B cell (primary cell): Measurements from ENCODE around the gene MAZ. TPM values are rescaled to one million over a fixed set of nuclear protein-coding genes. Genes with fewer than 3 reads are reported as not detected.

ENCODE experiments used
- ATAC-seq: fragments of 200-7000 bp; cut with Tn5 transposase; one replicate; pipeline ENCODE4 v1.10.0; 2021; ENCODE audit warnings: low read depth, mild to moderate bottlenecking, moderate number of reproducible peaks, moderate library complexity
- CTCF ChIA-PET: fragments of 350-600 bp; sonication (Branson Sonifier 250); formaldehyde crosslinking; loops from one replicate; lab custom pipeline; 2021; ENCODE audit warnings: antibody characterized with exemption, inconsistent platforms; lab: Charles Lee
- POLR2A ChIA-PET: fragments of 350-600 bp; sonication (Branson Sonifier 250); formaldehyde crosslinking; loops from one replicate; lab custom pipeline; 2021; ENCODE audit warnings: antibody characterized with exemption; lab: Charles Lee
- DNase-seq: peaks from one replicate; pipeline ENCODE4 v3.0.0; 2013
- H2AFZ ChIP-seq: 2 replicates; pipeline ENCODE4 v1.6.1; 2012; ENCODE audit warnings: mild to moderate bottlenecking, low read depth, low read length; ENCODE audit not compliant: insufficient read depth, poor library complexity, severe bottlenecking
- H3K27ac ChIP-seq, 2 donors: 1 replicate in 1 of 2; 2 replicates in 1 of 2; pipeline ENCODE4 v1.5.1; 2012 to 2013; ENCODE audit warnings: low read length in 2 of 2, mild to moderate bottlenecking in 2 of 2, moderate library complexity in 1 of 2
- H3K27me3 ChIP-seq, 4 experiments: fragments of 200-600 bp in 1 of 4; sonication (generic) in 1 of 4; replicated peaks in 1 of 4; 1 replicate in 2 of 4; 2 replicates in 2 of 4; pipeline versions ENCODE4 v1.6.1 to v1.7.0; 2013 to 2016; ENCODE audit warnings: low read length in 3 of 4, mild to moderate bottlenecking in 2 of 4, mixed read lengths in 1 of 4, moderate library complexity in 1 of 4; ENCODE audit not compliant: insufficient read depth in 4 of 4, control insufficient read depth in 3 of 4; ENCODE audit errors: control extremely low read depth in 1 of 4
- H3K36me3 ChIP-seq, 2 experiments: replicated peaks in 1 of 2; 1 replicate in 1 of 2; 2 replicates in 1 of 2; pipeline versions ENCODE4 v1.6.1 to v1.7.1; 2013; ENCODE audit warnings: low read length in 1 of 2; ENCODE audit not compliant: insufficient read depth in 2 of 2, control insufficient read depth in 1 of 2; ENCODE audit errors: control extremely low read depth in 1 of 2, extremely low read depth in 1 of 2
- H3K4me1 ChIP-seq, 2 donors: fragments of 200-600 bp in 1 of 2; sonication (generic) in 1 of 2; 1 replicate in 1 of 2; 2 replicates in 1 of 2; pipeline versions ENCODE4 v1.5.1 to v1.6.1; 2013 to 2017; ENCODE audit warnings: low read length in 2 of 2; ENCODE audit not compliant: control insufficient read depth in 2 of 2, insufficient read depth in 2 of 2
- H3K4me2 ChIP-seq: replicated peaks from 2 replicates; pipeline ENCODE3; 2012; ENCODE audit warnings: mild to moderate bottlenecking, low read depth, low read length; ENCODE audit not compliant: poor library complexity, severe bottlenecking
- H3K4me3 ChIP-seq, 5 experiments: fragments of 200-600 bp in 1 of 5; sonication (generic) in 1 of 5; 1 replicate in 3 of 5; 2 replicates in 2 of 5; pipeline versions ENCODE4 v1.5.1 to v1.7.0; 2011 to 2016; ENCODE audit warnings: low read length in 4 of 5, mild to moderate bottlenecking in 4 of 5, low read depth in 2 of 5, control low read depth in 1 of 5, moderate library complexity in 1 of 5; ENCODE audit not compliant: insufficient read depth in 1 of 5; ENCODE audit errors: control extremely low read depth in 1 of 5, extremely low read depth in 1 of 5
- H3K79me2 ChIP-seq: fragments of 200-600 bp; sonication (generic); one replicate; pipeline ENCODE4 v1.6.0; 2016; ENCODE audit warnings: low read length; ENCODE audit not compliant: control insufficient read depth, insufficient read depth
- H3K9ac ChIP-seq: fragments of 200-600 bp; sonication (generic); 2 replicates; pipeline ENCODE4 v1.6.1; 2017; ENCODE audit warnings: mild to moderate bottlenecking, low read length, moderate library complexity
- H3K9me3 ChIP-seq, 3 donors: one replicate each; pipeline versions ENCODE4 v1.6.1 to v1.7.1; 2013; ENCODE audit warnings: low read length in 2 of 3; ENCODE audit not compliant: control insufficient read depth in 2 of 3, insufficient read depth in 1 of 3; ENCODE audit errors: control extremely low read depth in 1 of 3
- H4K20me1 ChIP-seq: 2 replicates; pipeline ENCODE4 v1.6.0; 2012; ENCODE audit warnings: mild to moderate bottlenecking, low read length; ENCODE audit not compliant: insufficient read depth, control insufficient read depth, poor library complexity, severe bottlenecking
- H3K27ac Mint-ChIP-seq: one replicate; pipeline ENCODE4 v1.8.0; 2021; ENCODE audit warnings: mixed read lengths
- H3K27me3 Mint-ChIP-seq: one replicate; pipeline ENCODE4 v1.8.0; 2021; ENCODE audit warnings: mixed read lengths
- H3K4me1 Mint-ChIP-seq: one replicate; pipeline ENCODE4 v1.8.0; 2021; ENCODE audit warnings: mixed read lengths
- H3K4me3 Mint-ChIP-seq: one replicate; pipeline ENCODE4 v1.8.0; 2021; ENCODE audit warnings: mixed read lengths
- H3K9me3 Mint-ChIP-seq: one replicate; pipeline ENCODE4 v1.8.0; 2022; ENCODE audit warnings: mixed read lengths; ENCODE audit not compliant: insufficient read depth
- EZH2 ChIP-seq: IDR thresholded peaks from 2 replicates; pipeline ENCODE4 v1.6.1; 2012; ENCODE audit warnings: borderline replicate concordance, low read depth, mild to moderate bottlenecking, moderate library complexity, low read length; ENCODE audit not compliant: insufficient read depth, poor library complexity, severe bottlenecking
- WGBS: methylation state at CpG from one replicate; pipeline ENCODE4 v1.1.5; 2013; ENCODE audit warnings: missing lambda C conversion rate; ENCODE audit not compliant: insufficient coverage; 5-methylcytosine and 5-hydroxymethylcytosine counted together
- intact Hi-C: fragments of 100-400 bp; cut with micrococcal nuclease; formaldehyde crosslinking; loops from one replicate; pipeline ENCODE4 v1.10.0; 2022
- polyA plus RNA-seq: library from polyadenylated mRNA; depleted of rRNA; stranded (reverse); fragments of >200 nt; gene quantifications from 2 replicates; pipeline ENCODE4 v1.2.3, GENCODE V29; 2012
- total RNA-seq, 2 donors: library from RNA; stranded (reverse); fragments of 120-200 nt in 1 of 2; gene quantifications; 1 replicate in 1 of 2; 2 replicates in 1 of 2; pipeline versions ENCODE4 v1.2.3 to v1.2.4, GENCODE V29; 2013 to 2022
- TF ChIP-seq, protein P1 (sequence below): fragments of 200-600 bp; IDR thresholded peaks from one replicate; pipeline ENCODE4 v1.8.0; 2022; ENCODE audit warnings: antibody characterized with exemption, mild to moderate bottlenecking

Gene MAZ
- total and polyA plus RNA-seq, 2 donors (not counting 1 experiment from before 2014, with no cell fraction given): 170 to 198 TPM

- no peak for TF ChIP-seq EZH2
- TF ChIP-seq, protein P1, sequence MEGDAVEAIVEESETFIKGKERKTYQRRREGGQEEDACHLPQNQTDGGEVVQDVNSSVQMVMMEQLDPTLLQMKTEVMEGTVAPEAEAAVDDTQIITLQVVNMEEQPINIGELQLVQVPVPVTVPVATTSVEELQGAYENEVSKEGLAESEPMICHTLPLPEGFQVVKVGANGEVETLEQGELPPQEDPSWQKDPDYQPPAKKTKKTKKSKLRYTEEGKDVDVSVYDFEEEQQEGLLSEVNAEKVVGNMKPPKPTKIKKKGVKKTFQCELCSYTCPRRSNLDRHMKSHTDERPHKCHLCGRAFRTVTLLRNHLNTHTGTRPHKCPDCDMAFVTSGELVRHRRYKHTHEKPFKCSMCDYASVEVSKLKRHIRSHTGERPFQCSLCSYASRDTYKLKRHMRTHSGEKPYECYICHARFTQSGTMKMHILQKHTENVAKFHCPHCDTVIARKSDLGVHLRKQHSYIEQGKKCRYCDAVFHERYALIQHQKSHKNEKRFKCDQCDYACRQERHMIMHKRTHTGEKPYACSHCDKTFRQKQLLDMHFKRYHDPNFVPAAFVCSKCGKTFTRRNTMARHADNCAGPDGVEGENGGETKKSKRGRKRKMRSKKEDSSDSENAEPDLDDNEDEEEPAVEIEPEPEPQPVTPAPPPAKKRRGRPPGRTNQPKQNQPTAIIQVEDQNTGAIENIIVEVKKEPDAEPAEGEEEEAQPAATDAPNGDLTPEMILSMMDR: no peak
- H4K20me1 ChIP-seq: peaks cover 51% of the 10 kb centered on the region
- peaks cover 61% of the 10 kb centered on the region for H3K4me1 Mint-ChIP-seq
- no peaks in the 10 kb centered on the region for H3K27me3 Mint-ChIP-seq
- no peaks in the 10 kb centered on the region for H3K9me3 Mint-ChIP-seq
- H3K27ac ChIP-seq: no peak overlapping the region
- peak overlapping the region; percentile 88 for H3K4me3 Mint-ChIP-seq
- peaks cover 56 to 67% of the 10 kb centered on the region in 2 donors for H3K4me1 ChIP-seq
- no peak overlapping the region for H3K9ac ChIP-seq
- no peak overlapping the region for H3K27ac Mint-ChIP-seq
- H2AFZ ChIP-seq: no peak overlapping the region
- DNase-seq (no peak), ATAC-seq (no peak)
- no peak overlapping the region for H3K4me3 ChIP-seq
- 75% methylated on average over 6 of the region's 9 CpGs for WGBS
- H3K9me3 ChIP-seq: peaks cover 0 to 5% (median 0%) of the 10 kb centered on the region in 3 donors
- H3K36me3 ChIP-seq: peaks cover 2 to 20% of the 10 kb centered on the region in 2 experiments
- ChIA-PET CTCF (interaction anchor here (1.5 kb wide), 1 partner anchor 16 kb away, joined by 4 read pairs; no protein-coding TSS in a partner anchor), POLR2A (interaction anchor here (0.5 to 1.1 kb wide), 6 partner anchors 8 to 822 kb away, joined by 3 to 6 read pairs (median 4); no protein-coding TSS in a partner anchor)
- intact Hi-C loops: loop anchor here (10.0 kb wide), 1 partner anchor 218 kb away; no protein-coding TSS in a partner anchor
- peaks cover 0 to 13% (median 5%) of the 10 kb centered on the region in 4 experiments for H3K27me3 ChIP-seq
- H3K79me2 ChIP-seq: peaks cover 45% of the 10 kb centered on the region
- H3K4me2 ChIP-seq: peak overlapping the region; percentile 99
Measured at GRCh38 chr16:29812754-29813643, 6.7 kb downstream of the MAZ start.
